K562 (cell line): Measurements from ENCODE around the gene ZNF83. TPM values are rescaled to one million over a fixed set of nuclear protein-coding genes. Genes with fewer than 3 reads are reported as not detected.
A peak's percentile ranks its signal among the peaks of the same experiment; 100 is the strongest.

Experiments
- ATAC-seq: fragments of 200-7000 bp; cut with Tn5 transposase; 3 replicates; pipeline ENCODE4 v1.9.1; 2020; ENCODE audit warnings: moderate library complexity
- BruUV-seq: library from RNA; stranded (reverse); fragments of 400-500 nt; replicated peaks from 2 replicates; lab custom pipeline; 2021; lab: Mats Ljungman, UMichigan
- CTCF ChIA-PET: fragments of 300-600 bp; formaldehyde crosslinking; extraction: SDS; loops from one replicate; lab custom pipeline; 2021; ENCODE audit warnings: low intra/inter-chr PET ratio; lab: Yijun Ruan, JAX
- POLR2A ChIA-PET: fragments of 300-600, 350-650 bp; sonication (Branson Sonifier 250); formaldehyde crosslinking; extraction: SDS; loops from one replicate; lab custom pipeline; 2021; ENCODE audit warnings: antibody characterized with exemption, inconsistent platforms; lab: Yijun Ruan, JAX
- DNase-seq, 4 experiments: peaks; one replicate each; pipeline versions ENCODE4 v3.0.0 to v3.0.0-alpha.2; 2011 to 2018; ENCODE audit warnings: low spot score in 3 of 4, mixed read lengths in 3 of 4; ENCODE audit errors: extremely low read depth in 1 of 4
- FAIRE-seq: peaks from 2 replicates; lab custom pipeline; 2011; peaks lifted over from hg19 to GRCh38; lab: Jason Lieb, UNC
- H2AFZ ChIP-seq: 2 replicates; pipeline ENCODE4 v1.6.0; 2011; ENCODE audit warnings: low read depth, low read length, control low read depth, inconsistent platforms
- H3K27ac ChIP-seq: fragments of 200-600 bp; 3 replicates; pipeline ENCODE4 v1.8.0; 2011; ENCODE audit warnings: low read depth, mild to moderate bottlenecking, control low read depth, inconsistent platforms, low read length, moderate library complexity, mixed read lengths; ENCODE audit errors: extremely low read depth
- H3K27me3 ChIP-seq, 2 experiments: fragments of 300-600 bp in 1 of 2; 2 replicates in 1 of 2; 3 replicates in 1 of 2; pipeline versions ENCODE4 v1.6.0 to v1.8.0; 2011; ENCODE audit warnings: inconsistent platforms in 2 of 2, low read length in 2 of 2, mild to moderate bottlenecking in 1 of 2, mixed read lengths in 1 of 2, moderate library complexity in 1 of 2; ENCODE audit not compliant: control insufficient read depth in 2 of 2, insufficient read depth in 2 of 2
- H3K36me3 ChIP-seq: fragments of 300-600 bp; 3 replicates; pipeline ENCODE4 v1.8.0; 2011; ENCODE audit warnings: mild to moderate bottlenecking, low read length, inconsistent platforms; ENCODE audit not compliant: control insufficient read depth, insufficient read depth
- H3K4me1 ChIP-seq, 2 experiments: fragments of 200-600 bp in 1 of 2; replicated peaks in 1 of 2; 2 replicates in 1 of 2; 3 replicates in 1 of 2; pipeline versions ENCODE4 v1.5.1 to v1.8.0; 2011; ENCODE audit warnings: inconsistent platforms in 2 of 2, low read length in 2 of 2, mild to moderate bottlenecking in 1 of 2, mixed read lengths in 1 of 2, moderate library complexity in 1 of 2; ENCODE audit not compliant: control insufficient read depth in 2 of 2, insufficient read depth in 2 of 2
- H3K4me2 ChIP-seq: 2 replicates; pipeline ENCODE4 v1.6.1; 2011; ENCODE audit warnings: low read length, control low read depth, inconsistent platforms, mixed read lengths; ENCODE audit not compliant: insufficient read depth
- H3K4me3 ChIP-seq: fragments of 200-600 bp; sonication (generic), shearing (Covaris generic); 2 replicates; pipeline ENCODE4 v1.5.1; 2016; ENCODE audit warnings: control low read depth, inconsistent platforms
- H3K79me2 ChIP-seq: fragments of 200-600 bp; 3 replicates; pipeline ENCODE4 v1.8.0; 2011; ENCODE audit warnings: low read length, inconsistent platforms; ENCODE audit not compliant: control insufficient read depth, insufficient read depth
- H3K9ac ChIP-seq, 2 experiments: 2 replicates each; pipeline versions ENCODE4 v1.6.0 to v1.6.1; 2011; ENCODE audit warnings: low read depth in 2 of 2, low read length in 2 of 2, control low read depth in 1 of 2, inconsistent platforms in 1 of 2, mild to moderate bottlenecking in 1 of 2, mixed read lengths in 1 of 2; ENCODE audit not compliant: insufficient read depth in 1 of 2
- H3K9me1 ChIP-seq: one replicate; pipeline ENCODE4 v1.6.0; 2011; ENCODE audit warnings: inconsistent platforms, mild to moderate bottlenecking, low read length, moderate library complexity; ENCODE audit not compliant: control insufficient read depth, insufficient read depth
- H3K9me3 ChIP-seq: replicated peaks from 2 replicates; pipeline ENCODE4 v1.5.1; 2011; ENCODE audit warnings: low read depth, low read length, inconsistent platforms; ENCODE audit not compliant: control insufficient read depth, insufficient read depth
- H4K20me1 ChIP-seq: replicated peaks from 2 replicates; pipeline ENCODE4 v1.6.1; 2011; ENCODE audit warnings: low read length, inconsistent platforms, mixed read lengths; ENCODE audit not compliant: control insufficient read depth, insufficient read depth
- BMI1 ChIP-seq: fragments of 150-350 bp; IDR thresholded peaks from 2 replicates; pipeline ENCODE4 v1.6.1; 2014; ENCODE audit warnings: low read length
- BRF2 ChIP-seq: IDR thresholded peaks from 3 replicates; pipeline ENCODE4 v1.6.1; 2011; ENCODE audit warnings: borderline replicate concordance, mild to moderate bottlenecking; ENCODE audit not compliant: insufficient read length, insufficient read depth
- CEBPG ChIP-seq, 3 experiments: fragments of 200-800 bp in 1 of 3; sonication (Bioruptor generic) in 1 of 3; sonication (generic) in 1 of 3; formaldehyde crosslinking in 1 of 3; IDR thresholded peaks in 2 of 3; conservative IDR thresholded peaks in 1 of 3; 2 replicates each; pipeline versions ENCODE4 v1.6.1 to v1.8.0; 2016 to 2022; ENCODE audit warnings: missing compliant biosample characterization in 2 of 3, missing genetic modification characterization in 2 of 3, mild to moderate bottlenecking in 1 of 3, missing genetic modification reagents in 1 of 3
- CXXC5 ChIP-seq: fragments of 250-450 bp; sonication (Bioruptor Pico); IDR thresholded peaks from 2 replicates; pipeline ENCODE4 v1.8.0; 2022; ENCODE audit warnings: inconsistent platforms, mild to moderate bottlenecking, moderate library complexity
- ELF1 ChIP-seq: fragments of 200-800 bp; sonication (Bioruptor generic); IDR thresholded peaks from 2 replicates; pipeline ENCODE4 v1.6.1; 2016; ENCODE audit warnings: missing genetic modification characterization, missing compliant biosample characterization
- MAFG ChIP-seq: fragments of 450-650 bp; conservative IDR thresholded peaks from 2 replicates; pipeline ENCODE4 v1.6.1; 2016; ENCODE audit warnings: missing genetic modification characterization, missing compliant biosample characterization
- MXD1 ChIP-seq: fragments of 250-450 bp; sonication (Bioruptor Pico); IDR thresholded peaks from 2 replicates; pipeline ENCODE4 v1.8.0; 2021; ENCODE audit warnings: borderline replicate concordance, mild to moderate bottlenecking, moderate library complexity; ENCODE audit not compliant: poor library complexity, severe bottlenecking
- POLR2H ChIP-seq: IDR thresholded peaks from 2 replicates; pipeline ENCODE4 v1.6.1; 2016; ENCODE audit warnings: missing genetic modification characterization, low read depth, mild to moderate bottlenecking, control low read depth, missing compliant biosample characterization, moderate library complexity
- POLR3A ChIP-seq: IDR thresholded peaks from 2 replicates; pipeline ENCODE4 v1.6.1; 2011; ENCODE audit warnings: borderline replicate concordance, mild to moderate bottlenecking, moderate library complexity; ENCODE audit not compliant: insufficient read length, insufficient read depth; ENCODE audit errors: extremely low read depth
- SLC30A9 ChIP-seq: fragments of 250-450 bp; sonication (Bioruptor Pico); IDR thresholded peaks from 2 replicates; pipeline ENCODE4 v1.8.0; 2022; ENCODE audit warnings: mild to moderate bottlenecking, moderate library complexity
- STAT5A ChIP-seq: IDR thresholded peaks from 2 replicates; pipeline ENCODE4 v1.6.1; 2012; ENCODE audit warnings: low read length, inconsistent platforms, borderline replicate concordance
- ZFP91 ChIP-seq: sonication (generic); formaldehyde crosslinking; IDR thresholded peaks from 2 replicates; pipeline ENCODE4 v1.8.0; 2022; ENCODE audit warnings: mild to moderate bottlenecking, missing genetic modification reagents
- ZNF12 ChIP-seq: sonication (generic); formaldehyde crosslinking; IDR thresholded peaks from 2 replicates; pipeline ENCODE4 v1.4.0; 2020; ENCODE audit warnings: mild to moderate bottlenecking, missing genetic modification reagents
- ZNF140 ChIP-seq: fragments of 250-450 bp; sonication (Bioruptor Pico); IDR thresholded peaks from 2 replicates; pipeline ENCODE4 v1.8.0; 2021; ENCODE audit warnings: moderate library complexity, mild to moderate bottlenecking, inconsistent platforms
- ZNF644 ChIP-seq: fragments of 200-800 bp; sonication (Bioruptor generic); IDR thresholded peaks from 2 replicates; pipeline ENCODE4 v1.6.1; 2016; ENCODE audit warnings: low read depth, missing genetic modification characterization, missing compliant biosample characterization
- WGBS: fragments of 100-300 bp; shearing (Covaris generic); methylation state at CpG from one replicate; pipeline ENCODE4 v1.1.6; 2016; ENCODE audit warnings: low coverage, mixed read lengths; ENCODE audit not compliant: insufficient coverage; ENCODE audit errors: missing lambda C conversion rate; 5-methylcytosine and 5-hydroxymethylcytosine counted together
- in situ Hi-C: fragments of 300-500 bp; cut with MboI; formaldehyde crosslinking; loops from 4 replicates; pipeline ENCODE4 v1.15.0; 2018; ENCODE audit warnings: inconsistent platforms, mixed read lengths
- intact Hi-C: fragments of 100-400 bp; cut with micrococcal nuclease; formaldehyde crosslinking; loops from 2 replicates; pipeline ENCODE4 v1.14.2; 2022
- polyA plus RNA-seq, 8 experiments: library from polyadenylated mRNA; depleted of rRNA in 4 of 8; stranded (reverse) in 5 of 8; unstranded in 3 of 8; fragments of >200 nt; fragmentation: Nextera tagmentation in 2 of 8; fragmentation: Illumina TruSeq in 1 of 8; extraction: Ambion mirVana in 2 of 8; extraction: Trizol in 1 of 8; gene quantifications; 2 replicates each; pipeline versions ENCODE4 v1.2.1 to v1.2.3, GENCODE V29; 2011 to 2014; ENCODE audit warnings: inconsistent platforms in 1 of 8, missing spikeins in 1 of 8
- total RNA-seq, 7 experiments: library from RNA; depleted of rRNA in 6 of 7; stranded (reverse); fragments of >200 nt in 6 of 7; fragmentation: Illumina TruSeq in 2 of 7; extraction: Trizol in 2 of 7; gene quantifications; 2 replicates each; pipeline versions ENCODE4 v1.2.1 to v1.2.3, GENCODE V29; 2011 to 2021; ENCODE audit warnings: low replicate concordance in 1 of 7
- TF ChIP-seq, protein P1 (sequence below): IDR thresholded peaks from 2 replicates; pipeline ENCODE4 v1.6.1; 2011; ENCODE audit not compliant: insufficient read length; ENCODE audit errors: extremely low read depth
- TF ChIP-seq, protein P2 (sequence below), 2 experiments: fragments of 450-650 bp in 1 of 2; sonication (generic) in 1 of 2; formaldehyde crosslinking; conservative IDR thresholded peaks; 2 replicates each; pipeline versions ENCODE4 v1.4.0 to v1.8.1; 2020 to 2022; ENCODE audit warnings: mild to moderate bottlenecking in 1 of 2, missing genetic modification reagents in 1 of 2

Gene ZNF83
- total and polyA plus RNA-seq, 9 of the 15 experiments (the other 6 are each of a cell fraction or from before 2014, with no cell fraction given), result 18.6 to 74.3 (median 51.9) TPM

DNA sequence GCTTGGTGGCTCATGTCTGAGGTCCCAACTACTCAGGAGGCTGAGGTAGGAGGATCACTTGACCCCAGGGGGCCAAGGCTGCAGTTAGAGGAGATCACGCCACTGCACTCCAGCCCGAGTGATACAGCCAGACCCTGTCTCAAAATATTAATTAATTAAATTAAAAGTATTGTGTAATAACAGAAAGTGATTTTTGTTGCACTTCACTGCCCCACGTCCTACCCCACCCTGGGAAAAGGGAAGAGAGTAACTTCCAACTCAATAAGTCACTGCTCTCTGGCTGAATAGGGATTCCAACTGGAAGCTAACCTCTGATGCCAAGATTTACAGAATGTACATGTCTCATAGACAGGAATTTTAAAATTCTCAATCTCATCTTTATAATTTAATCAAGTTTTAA, 49.5 kb upstream of the ZNF83 start:
- Histone ChIP-seq H3K9me1 (no peaks in the 10 kb centered on the region), H3K4me2 (no peak overlapping the region), H3K9ac (no peak overlapping the region), H3K36me3 (peaks cover 27% of the 10 kb centered on the region; the same call in 2 of the 3 replicates), H3K27me3 (no peaks in the 10 kb centered on the region), H3K27ac (no peak overlapping the region), H3K4me1 (peaks cover 18 to 30% of the 10 kb centered on the region in 2 experiments), H4K20me1 (no peaks in the 10 kb centered on the region), H2AFZ (no peak overlapping the region), H3K9me3 (no peaks in the 10 kb centered on the region), H3K79me2 (peaks cover 68% of the 10 kb centered on the region), H3K4me3 (no peak overlapping the region)
- 93% methylated on average over 3 of the region's 3 CpGs for WGBS
- CTCF ChIA-PET, result no interaction called here
- POLR2A ChIA-PET, result no interaction called here
- in situ Hi-C loops (loop anchor here (5.0 kb wide), 1 partner anchor 680 kb away; the partner anchor contains the start of gene ZNF525), intact Hi-C loops (no loop called here)
- no TSS peak for BruUV-seq
- DNase-seq (no peak), ATAC-seq (no peak), FAIRE-seq (no peak)
- TF ChIP-seq STAT5A (no peak), POLR3A (no peak), ELF1 (no peak), ZFP91 (CRISPR knock-in tag) (no peak), MXD1 (no peak), ZNF644 (no peak), SLC30A9 (CRISPR knock-in tag) (no peak), ZNF12 (CRISPR knock-in tag) (no peak), MAFG (no peak), BMI1 (no peak), BRF2 (no peak), CXXC5 (CRISPR knock-in tag) (no peak), CEBPG (CRISPR knock-in tag; IDR thresholded peaks at IDR 0.05) (no peak), CEBPG (tag; conservative IDR thresholded peaks at IDR 0.05 in 1 of 2, IDR thresholded peaks at IDR 0.05 in 1 of 2) (peak in 1 of 2 experiments; percentile 55; a peak in 1 of 4 replicates), POLR2H (tag) (no peak), ZNF140 (CRISPR knock-in tag) (no peak)
- TF ChIP-seq, protein P1, sequence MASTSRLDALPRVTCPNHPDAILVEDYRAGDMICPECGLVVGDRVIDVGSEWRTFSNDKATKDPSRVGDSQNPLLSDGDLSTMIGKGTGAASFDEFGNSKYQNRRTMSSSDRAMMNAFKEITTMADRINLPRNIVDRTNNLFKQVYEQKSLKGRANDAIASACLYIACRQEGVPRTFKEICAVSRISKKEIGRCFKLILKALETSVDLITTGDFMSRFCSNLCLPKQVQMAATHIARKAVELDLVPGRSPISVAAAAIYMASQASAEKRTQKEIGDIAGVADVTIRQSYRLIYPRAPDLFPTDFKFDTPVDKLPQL, result no peak
- TF ChIP-seq, protein P2, sequence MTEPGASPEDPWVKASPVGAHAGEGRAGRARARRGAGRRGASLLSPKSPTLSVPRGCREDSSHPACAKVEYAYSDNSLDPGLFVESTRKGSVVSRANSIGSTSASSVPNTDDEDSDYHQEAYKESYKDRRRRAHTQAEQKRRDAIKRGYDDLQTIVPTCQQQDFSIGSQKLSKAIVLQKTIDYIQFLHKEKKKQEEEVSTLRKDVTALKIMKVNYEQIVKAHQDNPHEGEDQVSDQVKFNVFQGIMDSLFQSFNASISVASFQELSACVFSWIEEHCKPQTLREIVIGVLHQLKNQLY (CRISPR knock-in tag; conservative IDR thresholded peaks at IDR 0.05), result no peak
